HEK293T (cell line): Measurements from ENCODE around the gene PKD2L2.

Experiments used
- FOXA1 ChIP-seq: fragments of 450-650 bp; IDR thresholded peaks from 2 replicates; pipeline ENCODE4 v1.6.1; 2016; ENCODE audit warnings: mild to moderate bottlenecking
- NFRKB ChIP-seq: fragments of 450-650 bp; IDR thresholded peaks from 2 replicates; pipeline ENCODE4 v1.6.1; 2016; ENCODE audit warnings: mild to moderate bottlenecking, moderate library complexity
- SP1 ChIP-seq: fragments of 450-650 bp; IDR thresholded peaks from 2 replicates; pipeline ENCODE4 v1.6.1; 2017
- TARDBP ChIP-seq: fragments of 450-650 bp; IDR thresholded peaks from 2 replicates; pipeline ENCODE4 v1.6.1; 2016

GRCh38 chr5:137894586-137894985 is 5.3 kb downstream of the PKD2L2 start:
- TF ChIP-seq FOXA1 = no peak
- TF ChIP-seq TARDBP = no peak
- no peak for TF ChIP-seq NFRKB
- TF ChIP-seq SP1 = no peak
